T47D (cell line): ENCODE measurements around the gene ZBTB16.

Experiments used
- DNase-seq, 2 experiments: peaks; one replicate each; pipeline versions ENCODE4 v3.0.0 to v3.0.0-alpha.2; 2011 to 2012; ENCODE audit warnings: low read depth in 1 of 2, low spot score in 1 of 2
- JUND ChIP-seq: IDR thresholded peaks from 2 replicates; pipeline ENCODE4 v1.6.1; 2012; ENCODE audit warnings: low read depth
- in situ Hi-C: cut with HindIII; loops from 2 replicates; pipeline ENCODE4 v1.10.0; 2016; ENCODE audit warnings: low sequenced_read_pairs, low pct_unique_long_range_greater_than_20kb

ZBTB16 gene

DNA sequence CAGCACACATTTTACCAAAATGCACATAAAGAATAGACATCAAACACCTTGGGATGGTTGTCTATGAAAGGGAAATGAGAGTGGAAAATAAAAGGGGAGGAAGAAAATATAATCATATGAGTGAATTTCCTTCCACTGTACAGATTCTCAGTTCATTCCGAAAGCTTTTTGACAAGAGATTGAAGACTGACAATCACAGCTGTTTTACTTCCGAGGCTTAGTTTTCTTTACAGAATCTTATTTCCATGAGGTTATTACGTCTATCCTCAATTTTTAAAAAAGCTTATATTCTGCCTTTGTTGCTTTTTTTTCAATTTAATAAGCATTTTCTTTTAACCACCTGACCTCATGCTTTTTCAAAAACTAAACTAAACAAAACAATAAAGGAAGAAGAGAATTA lies 223.9 kb downstream of the ZBTB16 start:
- no peak for TF ChIP-seq JUND
- in situ Hi-C loops: no loop called here
- no peak for DNase-seq

DNA sequence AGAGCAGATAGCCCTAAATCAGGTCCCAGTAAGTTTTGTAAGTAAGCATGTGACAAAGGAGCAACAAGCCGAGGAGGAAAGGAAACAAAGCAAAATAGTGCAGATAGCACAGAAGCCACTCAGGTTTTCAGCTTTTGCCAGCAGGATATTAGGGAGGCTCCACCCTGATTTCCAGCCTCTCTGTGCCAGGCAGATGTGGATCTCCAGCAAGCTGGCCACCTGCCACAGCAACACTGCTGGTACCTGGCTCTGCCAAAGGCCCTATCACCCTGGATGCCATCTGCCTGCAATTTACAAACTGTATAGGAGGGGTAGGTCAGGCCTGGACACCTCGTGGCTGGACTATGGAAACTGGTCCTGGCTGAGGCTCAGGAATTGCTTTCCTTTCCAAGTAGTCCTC lies 224.5 kb downstream of the ZBTB16 start:
- in situ Hi-C loops: no loop called here
- no peak for DNase-seq
- TF ChIP-seq JUND: no peak

DNA sequence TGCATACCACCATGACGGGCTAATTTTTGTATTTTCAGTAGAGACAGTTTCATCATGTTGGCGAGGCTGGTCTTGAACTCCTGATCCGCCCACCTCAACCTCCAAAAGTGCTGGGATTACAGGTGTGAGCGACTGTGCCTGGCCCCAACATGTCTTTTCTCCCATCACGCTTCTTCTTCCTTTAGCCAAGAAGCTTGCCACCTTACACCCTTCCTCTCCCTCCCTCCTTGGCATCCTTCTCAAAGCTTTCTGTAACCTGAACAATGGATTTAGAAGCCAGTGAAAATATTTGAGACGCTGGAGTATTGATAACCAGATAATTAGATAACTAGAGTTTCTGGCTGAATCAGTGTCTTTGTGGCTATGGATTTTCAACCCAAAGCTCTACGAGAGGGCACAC lies 225.4 kb downstream of the ZBTB16 start:
- no peak for TF ChIP-seq JUND
- in situ Hi-C loops: no loop called here
- no peak for DNase-seq

DNA sequence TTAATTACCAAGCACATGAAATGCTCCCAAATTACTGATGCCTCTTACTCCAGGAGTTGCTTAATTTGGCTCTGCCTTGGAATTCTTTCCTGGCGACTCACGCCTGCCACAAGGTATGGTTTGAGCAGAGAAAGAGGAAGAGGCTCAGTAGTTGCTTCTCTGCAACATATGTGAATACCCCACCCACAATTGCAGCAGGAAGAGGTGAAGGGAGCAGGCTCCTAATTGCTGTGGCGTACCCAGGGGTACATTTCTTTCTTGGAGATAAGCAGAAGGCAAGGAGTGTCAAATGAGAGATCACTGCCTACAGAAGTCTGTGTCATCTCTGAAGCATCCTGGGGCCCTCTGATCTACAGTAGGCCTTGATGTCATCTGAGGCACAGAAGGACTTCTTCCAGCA lies 226.1 kb downstream of the ZBTB16 start:
- DNase-seq: no peak
- in situ Hi-C loops: no loop called here
- no peak for TF ChIP-seq JUND

DNA sequence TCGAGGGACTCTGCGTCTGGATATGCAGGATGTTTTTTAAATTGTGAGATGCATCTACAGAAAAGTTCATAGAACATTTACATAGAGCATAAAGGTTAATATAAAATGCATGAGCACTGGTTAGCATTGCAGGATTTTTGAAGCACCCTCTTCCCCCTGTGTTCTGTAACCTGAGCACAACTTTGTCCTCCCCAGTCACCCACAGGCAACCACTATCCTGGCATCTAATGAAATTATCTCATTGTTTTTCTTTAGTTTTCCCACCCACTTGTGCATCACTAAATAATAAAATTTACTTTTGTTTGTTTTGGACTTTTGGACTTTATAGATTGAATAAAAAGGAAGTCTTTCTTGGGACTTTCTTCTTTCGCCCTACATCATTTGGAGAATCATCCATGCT lies 226.7 kb downstream of the ZBTB16 start:
- no peak for TF ChIP-seq JUND
- in situ Hi-C loops: no loop called here
- DNase-seq: no peak

DNA sequence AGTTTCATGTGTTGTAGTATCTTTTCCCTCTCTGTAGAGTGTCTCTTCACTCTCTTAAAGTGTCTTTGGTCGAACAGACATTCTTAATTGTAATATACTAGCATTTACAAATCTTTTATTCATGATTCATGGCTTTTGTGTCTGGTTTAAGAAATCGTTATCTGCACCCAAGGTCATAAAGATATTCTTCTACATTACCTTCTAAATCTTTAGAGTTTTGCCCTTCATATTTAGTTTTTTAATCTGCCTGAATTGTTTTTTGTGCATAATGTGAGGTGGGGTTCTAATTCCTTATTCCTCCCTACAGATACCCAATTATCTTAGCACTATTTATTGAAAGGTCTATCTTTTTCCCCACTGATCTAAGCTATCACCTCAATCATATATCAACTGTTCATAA lies 227.6 kb downstream of the ZBTB16 start:
- no peak for TF ChIP-seq JUND
- in situ Hi-C loops: no loop called here
- no peak for DNase-seq

DNA sequence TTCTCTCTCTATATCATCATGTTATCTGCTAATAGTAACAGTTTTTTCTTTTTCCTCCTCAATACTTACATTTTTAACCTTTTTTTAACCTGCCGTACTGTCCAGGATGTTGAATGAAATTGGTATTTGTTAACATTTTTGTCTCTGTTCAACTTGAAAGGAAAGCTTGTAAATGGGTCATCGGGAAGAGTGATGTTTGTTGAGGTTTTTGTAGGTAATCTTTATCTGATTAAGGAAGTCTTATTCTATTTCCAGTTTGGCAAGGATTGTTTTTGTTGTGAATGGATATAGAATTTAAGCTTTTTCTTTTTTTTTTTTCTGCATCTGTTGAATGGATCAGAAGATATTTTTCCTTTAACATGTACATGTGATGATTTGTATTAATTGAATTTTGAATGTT lies 228.6 kb downstream of the ZBTB16 start:
- in situ Hi-C loops: no loop called here
- peak in 1 of 2 experiments; percentile 46 for DNase-seq
- no peak for TF ChIP-seq JUND

DNA sequence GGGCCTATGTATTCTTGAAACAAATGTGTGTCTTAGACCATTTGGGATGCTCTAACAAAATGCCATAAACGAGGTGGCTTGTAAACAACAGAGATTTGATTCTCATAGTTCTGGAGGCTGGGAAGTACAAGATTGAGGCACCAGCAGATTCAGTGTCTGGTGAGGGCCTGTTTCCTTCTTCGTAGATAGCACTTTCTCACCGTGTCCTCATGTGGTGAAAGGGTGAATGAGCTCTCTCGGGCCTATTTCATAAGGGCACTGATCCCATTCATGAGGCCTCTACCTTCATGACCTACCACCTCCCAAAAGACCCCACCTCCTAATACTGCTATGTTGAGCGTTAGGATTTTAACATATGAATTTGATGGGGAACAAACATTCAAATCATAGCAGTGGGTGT lies 230.3 kb downstream of the ZBTB16 start:
- in situ Hi-C loops: no loop called here
- DNase-seq: no peak
- TF ChIP-seq JUND: no peak

DNA sequence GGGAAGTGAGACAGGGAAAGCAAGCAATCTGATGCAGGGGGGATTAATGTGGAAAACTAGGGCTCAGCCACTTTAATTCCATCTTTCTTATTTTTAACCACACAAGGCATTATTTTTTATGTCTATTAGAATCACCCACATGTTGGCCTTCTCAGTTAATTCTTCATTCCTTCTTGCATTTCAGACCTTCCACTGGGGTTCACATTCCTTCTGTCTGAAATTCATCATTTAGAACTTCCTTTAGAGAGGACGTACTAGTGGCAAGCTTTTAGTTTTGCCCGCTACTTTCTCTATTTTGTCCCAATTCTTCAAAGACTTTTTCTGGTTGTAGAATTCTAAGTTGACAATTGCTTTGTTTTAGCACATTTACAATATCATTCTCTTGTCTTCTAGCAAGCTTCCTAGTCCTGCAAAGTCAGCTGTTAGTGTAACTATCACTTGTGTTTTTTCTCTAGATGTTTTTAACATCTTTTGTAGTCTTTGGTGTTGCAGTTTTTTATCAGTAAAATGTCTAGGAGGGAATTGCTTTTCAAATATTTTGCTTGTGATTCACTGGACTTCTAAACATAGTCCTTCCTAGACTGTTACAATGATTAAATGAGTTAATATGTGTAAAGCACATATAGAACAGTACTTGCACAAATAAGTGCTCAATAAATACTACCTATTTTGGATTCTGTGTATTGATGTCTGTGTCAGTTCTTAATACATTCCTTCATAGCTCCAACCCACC lies 231.2 kb downstream of the ZBTB16 start:
- no peak for DNase-seq
- TF ChIP-seq JUND: no peak
- in situ Hi-C loops: no loop called here

DNA sequence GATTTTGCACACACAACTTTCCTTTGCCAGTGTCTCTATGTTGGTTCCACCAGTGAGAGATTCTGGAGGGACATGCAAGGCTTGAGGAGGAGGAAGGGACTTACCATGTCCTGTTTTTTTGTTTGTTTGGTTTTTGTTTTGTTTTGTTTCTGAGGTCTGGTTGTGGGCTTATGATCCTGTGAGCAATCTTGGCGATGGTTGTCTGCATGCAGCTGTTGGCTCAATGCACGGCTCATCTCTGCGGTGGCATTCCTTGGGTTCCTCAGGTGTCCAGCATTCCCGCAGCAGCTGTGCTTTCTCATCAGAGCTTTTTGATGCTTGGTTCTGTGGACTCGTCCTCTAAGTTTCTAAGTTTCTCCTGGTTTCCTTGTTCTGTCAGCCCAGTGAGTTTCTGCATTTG lies 231.9 kb downstream of the ZBTB16 start:
- no peak for DNase-seq
- TF ChIP-seq JUND: no peak
- in situ Hi-C loops: no loop called here

DNA sequence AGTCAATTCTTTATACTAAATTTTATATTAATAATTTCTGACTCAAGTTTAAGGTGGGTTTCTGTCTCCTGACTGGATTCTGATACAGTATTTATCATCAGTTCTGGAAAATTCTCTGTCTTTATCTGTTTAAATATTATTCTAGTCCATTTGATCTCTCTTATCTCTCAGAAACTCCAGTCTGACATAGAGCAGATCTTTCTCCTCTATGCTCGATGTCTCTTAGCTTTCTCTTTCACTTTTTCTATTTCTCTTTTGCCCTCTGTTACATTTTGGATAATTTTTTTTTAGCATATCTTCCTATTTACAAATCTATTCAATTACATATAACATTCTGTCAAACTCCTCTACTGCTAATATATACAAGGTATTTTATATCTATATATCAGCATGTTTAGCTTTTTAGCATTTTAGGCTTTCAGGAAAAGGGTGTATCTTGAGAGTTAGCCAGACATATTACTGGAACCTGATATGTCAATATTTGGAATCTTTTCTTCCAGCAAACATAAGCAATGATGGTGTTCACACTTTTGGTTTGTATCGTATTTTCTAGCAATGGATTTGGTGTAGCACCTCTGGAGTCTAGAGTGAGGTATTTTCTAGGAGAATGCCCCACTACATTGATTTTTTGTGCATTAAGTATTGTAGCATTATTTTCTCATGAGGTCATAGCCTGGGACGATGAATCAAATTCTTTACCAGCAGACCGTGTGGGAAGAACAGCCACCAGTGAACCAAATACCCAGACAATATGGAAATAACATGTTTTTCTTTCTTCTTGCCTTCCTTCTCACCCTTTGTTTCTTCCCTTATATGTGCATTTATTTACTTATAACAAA lies 232.6 kb downstream of the ZBTB16 start:
- no peak for TF ChIP-seq JUND
- in situ Hi-C loops: no loop called here
- no peak for DNase-seq

DNA sequence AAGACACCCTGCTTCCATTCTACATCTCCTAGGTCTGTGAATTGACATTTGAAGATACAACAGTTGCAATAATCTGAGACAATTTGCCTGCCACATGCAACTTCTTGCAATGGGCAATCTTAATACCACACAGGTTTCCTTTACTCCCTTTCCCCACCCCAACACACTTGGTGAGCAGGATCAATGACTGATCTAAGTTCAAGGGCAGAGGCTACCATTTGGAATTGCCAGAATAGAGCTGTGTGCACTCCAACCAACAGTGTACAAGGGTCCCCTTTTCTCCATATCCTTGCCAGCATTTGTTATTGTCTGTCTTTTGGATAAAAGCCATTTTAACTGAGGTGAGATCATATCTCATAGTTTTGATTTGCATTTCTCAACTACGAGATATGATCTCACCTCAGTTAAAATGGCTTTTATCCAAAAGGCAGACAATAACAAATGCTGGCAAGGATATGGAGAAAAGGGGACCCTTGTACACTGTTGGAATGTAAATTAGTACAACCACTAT lies 233.7 kb downstream of the ZBTB16 start:
- no peak for DNase-seq
- no peak for TF ChIP-seq JUND
- in situ Hi-C loops: no loop called here
